OCI-LY1 (cell line): ENCODE measurements around the gene KCNIP4.

Experiments used
- EZH2 ChIP-seq: fragments of 200-600 bp; sonication (generic), shearing (Covaris generic); IDR thresholded peaks from 2 replicates; pipeline ENCODE4 v1.8.0; 2017; ENCODE audit warnings: borderline replicate concordance, mixed run types, mild to moderate bottlenecking, antibody characterized with exemption, low read length, moderate library complexity, mixed read lengths
- TF ChIP-seq, protein P1 (sequence below): fragments of 200-600 bp; sonication (generic), shearing (Covaris generic); IDR thresholded peaks from 2 replicates; pipeline ENCODE4 v1.5.1; 2017; ENCODE audit warnings: mild to moderate bottlenecking, antibody characterized with exemption, low read length, moderate library complexity, mixed read lengths

DNA sequence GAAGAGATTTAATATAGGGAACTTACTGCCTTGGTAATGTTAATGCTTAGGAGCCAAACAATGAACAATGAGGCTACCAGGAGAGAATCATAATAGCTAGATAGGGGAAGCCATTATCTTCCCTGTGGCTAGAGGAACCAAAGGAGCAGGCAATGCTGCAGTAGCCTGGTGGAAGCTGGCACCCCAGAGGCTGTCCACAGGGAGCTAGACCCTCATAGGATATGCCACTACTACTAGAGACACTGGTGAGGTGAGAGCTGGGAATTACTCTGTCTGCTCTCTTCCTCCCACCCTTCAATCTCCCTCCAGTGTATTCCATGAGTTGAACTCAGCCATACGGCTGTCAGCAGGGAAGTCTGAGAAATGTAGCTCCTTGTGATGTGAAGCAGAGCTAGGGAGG lies 601.4 kb downstream of the KCNIP4 start:
- TF ChIP-seq, protein P1, sequence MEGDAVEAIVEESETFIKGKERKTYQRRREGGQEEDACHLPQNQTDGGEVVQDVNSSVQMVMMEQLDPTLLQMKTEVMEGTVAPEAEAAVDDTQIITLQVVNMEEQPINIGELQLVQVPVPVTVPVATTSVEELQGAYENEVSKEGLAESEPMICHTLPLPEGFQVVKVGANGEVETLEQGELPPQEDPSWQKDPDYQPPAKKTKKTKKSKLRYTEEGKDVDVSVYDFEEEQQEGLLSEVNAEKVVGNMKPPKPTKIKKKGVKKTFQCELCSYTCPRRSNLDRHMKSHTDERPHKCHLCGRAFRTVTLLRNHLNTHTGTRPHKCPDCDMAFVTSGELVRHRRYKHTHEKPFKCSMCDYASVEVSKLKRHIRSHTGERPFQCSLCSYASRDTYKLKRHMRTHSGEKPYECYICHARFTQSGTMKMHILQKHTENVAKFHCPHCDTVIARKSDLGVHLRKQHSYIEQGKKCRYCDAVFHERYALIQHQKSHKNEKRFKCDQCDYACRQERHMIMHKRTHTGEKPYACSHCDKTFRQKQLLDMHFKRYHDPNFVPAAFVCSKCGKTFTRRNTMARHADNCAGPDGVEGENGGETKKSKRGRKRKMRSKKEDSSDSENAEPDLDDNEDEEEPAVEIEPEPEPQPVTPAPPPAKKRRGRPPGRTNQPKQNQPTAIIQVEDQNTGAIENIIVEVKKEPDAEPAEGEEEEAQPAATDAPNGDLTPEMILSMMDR, result no peak
- no peak for TF ChIP-seq EZH2
